Astrocyte (in vitro differentiated cells and primary cell): ENCODE results near the gene IFI44L. TPM values are rescaled to one million over a fixed set of nuclear protein-coding genes. Genes with fewer than 3 reads are reported as not detected.

Source experiments
- DNase-seq: peaks from one replicate; pipeline ENCODE4 v3.0.0-alpha.2; 2010; ENCODE audit warnings: low read depth
- FAIRE-seq: peaks from 2 replicates; lab custom pipeline; 2011; peaks lifted over from hg19 to GRCh38; lab: Jason Lieb, UNC
- H2AFZ ChIP-seq: 2 replicates; pipeline ENCODE4 v1.6.0; 2012; ENCODE audit warnings: low read depth, low read length, inconsistent platforms
- H3K27ac ChIP-seq: 2 replicates; pipeline ENCODE4 v1.5.1; 2011; ENCODE audit warnings: low read depth, low read length, inconsistent platforms
- H3K27me3 ChIP-seq: 2 replicates; pipeline ENCODE4 v1.6.0; 2011; ENCODE audit warnings: low read length, inconsistent platforms; ENCODE audit not compliant: insufficient read depth
- H3K36me3 ChIP-seq: 2 replicates; pipeline ENCODE4 v1.5.1; 2011; ENCODE audit warnings: low read length, inconsistent platforms; ENCODE audit not compliant: insufficient read depth
- H3K4me1 ChIP-seq: 2 replicates; pipeline ENCODE4 v1.5.1; 2011; ENCODE audit warnings: low read length, inconsistent platforms; ENCODE audit not compliant: insufficient read depth
- H3K4me2 ChIP-seq: 2 replicates; pipeline ENCODE4 v1.6.0; 2012; ENCODE audit warnings: low read length, inconsistent platforms
- H3K4me3 ChIP-seq: 2 replicates; pipeline ENCODE4 v1.5.1; 2011; ENCODE audit warnings: low read depth, mild to moderate bottlenecking, low read length, inconsistent platforms; ENCODE audit not compliant: insufficient read depth
- H3K79me2 ChIP-seq: 2 replicates; pipeline ENCODE4 v1.6.0; 2012; ENCODE audit warnings: mild to moderate bottlenecking, low read length, inconsistent platforms; ENCODE audit not compliant: insufficient read depth
- H3K9ac ChIP-seq: 2 replicates; pipeline ENCODE4 v1.6.0; 2012; ENCODE audit warnings: mild to moderate bottlenecking, low read length, inconsistent platforms
- H3K9me3 ChIP-seq: 2 replicates; pipeline ENCODE4 v1.5.1; 2012; ENCODE audit warnings: low read depth, mild to moderate bottlenecking, low read length, inconsistent platforms; ENCODE audit not compliant: insufficient read depth
- H4K20me1 ChIP-seq: 2 replicates; pipeline ENCODE4 v1.6.0; 2012; ENCODE audit warnings: low read length, inconsistent platforms; ENCODE audit not compliant: insufficient read depth
- H3K27ac Mint-ChIP-seq: one replicate; pipeline ENCODE4 v1.8.0; 2021; ENCODE audit warnings: mild to moderate bottlenecking, mixed read lengths; ENCODE audit not compliant: unreplicated experiment
- H3K27me3 Mint-ChIP-seq: one replicate; pipeline ENCODE4 v1.8.0; 2021; ENCODE audit warnings: low read depth, mixed read lengths; ENCODE audit not compliant: unreplicated experiment
- H3K36me3 Mint-ChIP-seq: one replicate; pipeline ENCODE4 v1.8.0; 2021; ENCODE audit warnings: low read depth, mixed read lengths; ENCODE audit not compliant: unreplicated experiment
- H3K4me1 Mint-ChIP-seq: one replicate; pipeline ENCODE4 v1.8.0; 2021; ENCODE audit warnings: low read depth, mixed read lengths; ENCODE audit not compliant: unreplicated experiment
- H3K4me3 Mint-ChIP-seq: one replicate; pipeline ENCODE4 v1.8.0; 2021; ENCODE audit warnings: mild to moderate bottlenecking, moderate library complexity, mixed read lengths; ENCODE audit not compliant: unreplicated experiment
- H3K9me3 Mint-ChIP-seq: one replicate; pipeline ENCODE4 v1.8.0; 2021; ENCODE audit warnings: mild to moderate bottlenecking, mixed read lengths; ENCODE audit not compliant: unreplicated experiment
- CTCF ChIP-seq: IDR thresholded peaks from 2 replicates; pipeline ENCODE4 v1.5.1; 2011; ENCODE audit warnings: low read depth, mild to moderate bottlenecking, inconsistent platforms, low read length, moderate library complexity; ENCODE audit not compliant: insufficient read depth
- EZH2 ChIP-seq: IDR thresholded peaks from 2 replicates; pipeline ENCODE4 v1.6.1; 2012; ENCODE audit warnings: mild to moderate bottlenecking, low read length, inconsistent platforms; ENCODE audit not compliant: insufficient read depth
- total RNA-seq: library from RNA; stranded (reverse); gene quantifications from 2 replicates; pipeline ENCODE4 v1.2.1, GENCODE V29; 2021

Gene IFI44L
- total RNA-seq, 1 donor from 2014 or later: 184 TPM

- H3K9me3 Mint-ChIP-seq: no peaks in the 10 kb centered on the region
- H3K36me3 Mint-ChIP-seq: peaks cover 9% of the 10 kb centered on the region
- Histone ChIP-seq H3K36me3 (no peaks in the 10 kb centered on the region), H3K4me3 (no peak overlapping the region), H3K4me2 (no peak overlapping the region), H4K20me1 (no peaks in the 10 kb centered on the region), H3K4me1 (no peaks in the 10 kb centered on the region), H3K79me2 (no peaks in the 10 kb centered on the region), H3K9me3 (no peaks in the 10 kb centered on the region), H3K9ac (no peak overlapping the region), H2AFZ (no peak overlapping the region), H3K27ac (no peak overlapping the region), H3K27me3 (no peaks in the 10 kb centered on the region)
- no peak for DNase-seq
- peaks cover under 1% of the 10 kb centered on the region for H3K4me1 Mint-ChIP-seq
- FAIRE-seq: no peak
- no peak for TF ChIP-seq EZH2
- TF ChIP-seq CTCF: no peak
- H3K27ac Mint-ChIP-seq: no peak overlapping the region
- H3K4me3 Mint-ChIP-seq: no peak overlapping the region
- H3K27me3 Mint-ChIP-seq: no peaks in the 10 kb centered on the region
Observed at GRCh38 chr1:78668427-78668826, 48.2 kb downstream of the IFI44L start.

DNA sequence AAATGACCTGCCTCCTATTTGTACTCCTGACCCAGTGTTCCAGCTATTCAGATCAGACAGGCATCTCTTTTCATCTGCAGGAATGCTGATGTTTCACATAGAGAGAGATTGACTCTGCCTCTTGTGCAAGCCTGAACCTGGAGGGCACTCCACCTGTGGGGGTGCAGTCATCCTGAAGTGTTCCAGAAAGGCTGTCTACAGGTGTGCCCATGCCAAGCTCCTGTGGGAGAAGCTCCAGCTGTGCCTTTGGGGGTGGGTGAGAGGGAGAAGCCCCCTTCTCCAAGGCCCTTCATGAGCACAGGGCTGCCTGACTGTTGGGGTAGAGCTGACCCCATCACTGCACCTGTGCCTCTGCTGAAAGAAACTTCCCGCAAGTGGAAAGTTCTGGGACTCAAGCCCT lies 52.2 kb downstream of the IFI44L start:
- Histone ChIP-seq H3K4me3 (no peak overlapping the region), H3K9me3 (no peaks in the 10 kb centered on the region), H3K4me1 (no peaks in the 10 kb centered on the region), H3K36me3 (no peaks in the 10 kb centered on the region), H3K9ac (no peak overlapping the region), H3K27me3 (no peaks in the 10 kb centered on the region), H3K4me2 (no peak overlapping the region), H2AFZ (no peak overlapping the region), H4K20me1 (no peaks in the 10 kb centered on the region), H3K27ac (no peak overlapping the region), H3K79me2 (no peaks in the 10 kb centered on the region)
- no peak for DNase-seq
- Mint-ChIP-seq H3K9me3 (no peaks in the 10 kb centered on the region), H3K27ac (no peak overlapping the region), H3K4me1 (no peaks in the 10 kb centered on the region), H3K36me3 (peaks cover 7% of the 10 kb centered on the region), H3K4me3 (no peak overlapping the region), H3K27me3 (no peaks in the 10 kb centered on the region)
- no peak for FAIRE-seq
- TF ChIP-seq CTCF (no peak), EZH2 (no peak)

DNA sequence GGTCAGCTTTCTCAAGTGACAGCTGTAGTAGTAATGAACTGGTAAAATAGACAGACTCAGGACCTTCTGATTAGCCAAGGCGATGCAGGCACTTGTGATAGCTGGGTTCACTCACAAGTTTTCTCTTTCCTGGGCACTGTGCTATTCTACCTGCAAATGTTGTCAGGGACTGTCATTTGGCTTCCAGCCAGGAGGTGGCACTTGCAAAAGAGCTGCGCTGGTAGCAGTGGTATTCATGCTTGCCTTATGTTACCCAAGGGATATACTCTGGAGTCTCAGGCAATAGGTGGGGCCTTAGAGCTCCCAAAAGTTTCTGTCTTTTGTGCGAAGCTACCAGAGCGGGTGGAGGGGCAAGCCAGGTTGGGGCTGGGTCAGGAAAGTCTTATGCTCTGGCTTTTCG lies 52.9 kb downstream of the IFI44L start:
- H3K36me3 ChIP-seq: no peaks in the 10 kb centered on the region
- no peak for FAIRE-seq

More for the DNA sequence above, 52.9 kb downstream of the IFI44L start:
- H3K79me2 ChIP-seq: no peaks in the 10 kb centered on the region
- Mint-ChIP-seq H3K4me1 (peaks cover 3% of the 10 kb centered on the region), H3K36me3 (peaks cover 7% of the 10 kb centered on the region), H3K4me3 (no peak overlapping the region), H3K9me3 (no peaks in the 10 kb centered on the region), H3K27me3 (no peaks in the 10 kb centered on the region), H3K27ac (no peak overlapping the region)
- no peaks in the 10 kb centered on the region for H3K4me1 ChIP-seq
- H3K9me3 ChIP-seq: no peaks in the 10 kb centered on the region
- no peak overlapping the region for H3K27ac ChIP-seq
- no peak overlapping the region for H3K4me2 ChIP-seq
- H3K9ac ChIP-seq: no peak overlapping the region
- no peak for TF ChIP-seq CTCF
- TF ChIP-seq EZH2: no peak
- no peaks in the 10 kb centered on the region for H3K27me3 ChIP-seq
- no peak overlapping the region for H3K4me3 ChIP-seq
- DNase-seq: no peak
- H4K20me1 ChIP-seq: no peaks in the 10 kb centered on the region
- no peak overlapping the region for H2AFZ ChIP-seq
